Lower leg skin (tissue), 4 donors: ENCODE measurements around the gene EHD4. TPM values are rescaled to one million over a fixed set of nuclear protein-coding genes. Genes with fewer than 3 reads are reported as not detected.

Experiments used
- DNase-seq, 2 donors: peaks; one replicate each; pipeline ENCODE4 v3.0.0-alpha.2; 2019; ENCODE audit warnings: low spot score in 2 of 2
- H3K4me3 ChIP-seq: fragments of 200-600 bp; sonication (generic); 2 replicates; pipeline ENCODE4 v1.5.1; 2017; ENCODE audit warnings: mild to moderate bottlenecking, low read depth; ENCODE audit not compliant: poor library complexity, severe bottlenecking
- CTCF ChIP-seq, 3 donors: fragments of 450-650 bp; IDR thresholded peaks; one replicate each; pipeline ENCODE4 v1.5.1; 2016; ENCODE audit warnings: antibody characterized with exemption in 3 of 3, mild to moderate bottlenecking in 3 of 3, moderate library complexity in 2 of 3
- POLR2A ChIP-seq, 2 donors: fragments of 450-650 bp; IDR thresholded peaks; one replicate each; pipeline ENCODE4 v1.6.1; 2016 to 2017; ENCODE audit warnings: antibody characterized with exemption in 2 of 2, mild to moderate bottlenecking in 1 of 2, moderate library complexity in 1 of 2
- WGBS, 2 donors: methylation state at CpG; one replicate each; pipeline ENCODE4 v1.1.5; 2018; 5-methylcytosine and 5-hydroxymethylcytosine counted together
- intact Hi-C: fragments of 100-400 bp; cut with DNase I; formaldehyde crosslinking; loops from one replicate; pipeline ENCODE4 v1.15.0; 2023; ENCODE audit warnings: low total_unique reads
- total RNA-seq, 4 donors: library from RNA; depleted of rRNA; stranded (reverse); fragments of >200 nt; gene quantifications; one replicate each; pipeline ENCODE4 v1.1.0, GENCODE V29; 2016

Gene EHD4
- total RNA-seq, 4 donors from 2014 or later: 19.6 to 27.3 (median 23.3) TPM

- DNase-seq: no peak
- no peak overlapping the region for H3K4me3 ChIP-seq
- TF ChIP-seq CTCF (IDR thresholded peaks at IDR 0.05): no peak
- no peak for TF ChIP-seq POLR2A (IDR thresholded peaks at IDR 0.05)
- intact Hi-C loops: no loop called here
- 88 to 90% methylated on average over 7 of the region's 7 CpGs for WGBS, 2 donors
Measured at GRCh38 chr15:41886741-41887140, 85.6 kb downstream of the EHD4 start.

- TF ChIP-seq CTCF (IDR thresholded peaks at IDR 0.05): no peak
- TF ChIP-seq POLR2A (IDR thresholded peaks at IDR 0.05): no peak
- WGBS, 2 donors: 83 to 95% methylated on average over 2 to 13 of the region's 14 CpGs
- intact Hi-C loops: no loop called here
- DNase-seq: no peak
- H3K4me3 ChIP-seq: no peak overlapping the region
Measured at GRCh38 chr15:41885841-41886240, 86.5 kb downstream of the EHD4 start.

- no peak for DNase-seq
- intact Hi-C loops: no loop called here
- H3K4me3 ChIP-seq: no peak overlapping the region
- TF ChIP-seq POLR2A (IDR thresholded peaks at IDR 0.05) (no peak), CTCF (IDR thresholded peaks at IDR 0.05) (no peak)
Measured at GRCh38 chr15:41885321-41885720, 87.0 kb downstream of the EHD4 start.

GRCh38 chr15:41884458-41884857, 87.9 kb downstream of the EHD4 start:
- WGBS, 2 donors: 81 to 83% methylated on average over 7 of the region's 7 CpGs
- intact Hi-C loops: no loop called here
- DNase-seq: no peak
- H3K4me3 ChIP-seq: no peak overlapping the region
- TF ChIP-seq CTCF (IDR thresholded peaks at IDR 0.05) (no peak), POLR2A (IDR thresholded peaks at IDR 0.05) (no peak)

- TF ChIP-seq POLR2A (IDR thresholded peaks at IDR 0.05): no peak
- no peak for TF ChIP-seq CTCF (IDR thresholded peaks at IDR 0.05)
- DNase-seq: no peak
Measured at GRCh38 chr15:41883484-41883825, 88.9 kb downstream of the EHD4 start.

GRCh38 chr15:41882689-41883483, 89.5 kb downstream of the EHD4 start:
- no peak for TF ChIP-seq POLR2A (IDR thresholded peaks at IDR 0.05)
- no peak for TF ChIP-seq CTCF (IDR thresholded peaks at IDR 0.05)
- 59 to 74% methylated on average over 8 to 13 of the region's 14 CpGs for WGBS, 2 donors
- intact Hi-C loops: no loop called here
- H3K4me3 ChIP-seq: no peak overlapping the region
- DNase-seq: no peak

More at GRCh38 chr15:41883484-41883825, 88.9 kb downstream of the EHD4 start:
- H3K4me3 ChIP-seq: no peak overlapping the region
- WGBS, 2 donors: 89 to 97% methylated on average over 2 of the region's 2 CpGs
- intact Hi-C loops: no loop called here
